GM18907 (cell line): ENCODE results near the gene ACTL8.

Experiments
- ATAC-seq: cut with Tn5 transposase; IDR thresholded peaks from one replicate; pipeline ENCODE4 v1.9.1; 2021; ENCODE audit warnings: mild to moderate bottlenecking, moderate library complexity; ENCODE audit not compliant: unreplicated experiment

Gene ACTL8

GRCh38 chr1:17841944-17842343 is 86.8 kb downstream of the ACTL8 start:
- no peak for ATAC-seq

- ATAC-seq = no peak
Observed at GRCh38 chr1:17842686-17843085, 87.6 kb downstream of the ACTL8 start.

GRCh38 chr1:17844185-17844826 is 89.2 kb downstream of the ACTL8 start:
- ATAC-seq = no peak

GRCh38 chr1:17845583-17845982 is 90.5 kb downstream of the ACTL8 start:
- no peak for ATAC-seq

- ATAC-seq = no peak
Observed at GRCh38 chr1:17846341-17846740, 91.2 kb downstream of the ACTL8 start.

- no peak for ATAC-seq
Observed at GRCh38 chr1:17847111-17847510, 92.0 kb downstream of the ACTL8 start.

GRCh38 chr1:17849216-17849615 is 94.1 kb downstream of the ACTL8 start:
- ATAC-seq = no peak

- no peak for ATAC-seq
Observed at GRCh38 chr1:17851056-17851455, 95.9 kb downstream of the ACTL8 start.

GRCh38 chr1:17852383-17852782 is 97.2 kb downstream of the ACTL8 start:
- ATAC-seq = no peak

- no peak for ATAC-seq
Observed at GRCh38 chr1:17853241-17853935, 98.3 kb downstream of the ACTL8 start.

- ATAC-seq = no peak
Observed at GRCh38 chr1:17856496-17857108, 101.5 kb downstream of the ACTL8 start.

GRCh38 chr1:17857109-17857499 is 102.0 kb downstream of the ACTL8 start:
- no peak for ATAC-seq

GRCh38 chr1:17857996-17858395 is 102.9 kb downstream of the ACTL8 start:
- no peak for ATAC-seq

- no peak for ATAC-seq
Observed at GRCh38 chr1:17860812-17861211, 105.7 kb downstream of the ACTL8 start.

GRCh38 chr1:17861685-17862084 is 106.6 kb downstream of the ACTL8 start:
- ATAC-seq = no peak

GRCh38 chr1:17862121-17862520 is 107.0 kb downstream of the ACTL8 start:
- ATAC-seq = no peak

- no peak for ATAC-seq
Observed at GRCh38 chr1:17865912-17866739, 111.0 kb downstream of the ACTL8 start.

GRCh38 chr1:17866740-17867029 is 111.6 kb downstream of the ACTL8 start:
- no peak for ATAC-seq

- no peak for ATAC-seq
Observed at GRCh38 chr1:17867470-17867869, 112.3 kb downstream of the ACTL8 start.

- ATAC-seq = no peak
Observed at GRCh38 chr1:17869815-17870214, 114.7 kb downstream of the ACTL8 start.

GRCh38 chr1:17870679-17871078 is 115.5 kb downstream of the ACTL8 start:
- no peak for ATAC-seq
